Activated T-cell treated with anti-CD3 and anti-CD28 coated beads for 1 hour (primary cell): ENCODE data around the gene HK1.
"Not testable (repeated sequence)": the region's sequence is repeated elsewhere in the genome, so short reads cannot be mapped to it uniquely, and the experiment has no call there.

Experiments
- DNase-seq: peaks from one replicate; pipeline ENCODE4 v3.0.0-alpha.2; 2020; ENCODE audit warnings: low read depth

The HK1 gene

DNA sequence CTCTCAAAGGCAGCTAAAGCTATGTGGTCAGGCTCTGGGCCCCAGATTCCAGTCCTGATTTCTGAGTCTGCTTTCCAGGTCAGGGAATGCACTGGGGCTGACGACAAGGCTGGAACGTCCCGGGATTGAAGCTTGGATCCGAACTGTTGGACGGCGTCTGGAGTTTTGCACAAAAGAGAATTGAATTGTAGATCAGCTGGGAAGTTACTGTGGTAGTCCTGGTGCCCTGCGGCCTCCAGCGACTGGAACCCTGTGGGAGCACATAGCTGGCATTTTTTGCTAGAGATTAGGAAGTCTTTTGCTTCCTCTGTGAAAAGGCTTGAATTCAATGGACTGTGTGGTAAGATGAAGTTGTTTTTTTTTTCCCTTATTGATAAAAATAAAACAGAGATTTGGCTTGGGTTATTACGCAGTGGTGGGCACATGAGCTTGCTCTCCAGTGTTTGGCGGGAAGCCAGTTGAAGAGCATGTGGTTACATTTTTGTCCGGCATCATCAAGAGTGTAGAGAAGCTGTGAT is at the start of gene HK1:
Gene HK1 (plus strand): TSS at position 51 of the 518 bp plus-strand sequence.
- DNase-seq = no peak

DNA sequence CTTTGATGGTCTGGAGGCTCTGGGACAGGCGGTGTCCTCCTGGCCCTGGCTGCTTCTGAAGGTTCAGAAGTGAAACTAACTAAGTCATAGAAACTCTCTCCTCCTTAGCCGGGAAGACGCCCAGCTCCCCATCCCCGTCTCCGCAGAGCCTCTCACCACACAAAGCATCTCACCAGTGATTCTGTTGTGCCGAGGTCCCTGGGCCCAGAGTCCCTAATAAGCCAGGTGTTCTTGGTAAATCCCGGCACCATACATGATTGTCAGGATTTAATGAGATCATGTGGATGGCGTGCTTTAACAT is 48.7 kb upstream of the HK1 start:
- DNase-seq = no peak

DNA sequence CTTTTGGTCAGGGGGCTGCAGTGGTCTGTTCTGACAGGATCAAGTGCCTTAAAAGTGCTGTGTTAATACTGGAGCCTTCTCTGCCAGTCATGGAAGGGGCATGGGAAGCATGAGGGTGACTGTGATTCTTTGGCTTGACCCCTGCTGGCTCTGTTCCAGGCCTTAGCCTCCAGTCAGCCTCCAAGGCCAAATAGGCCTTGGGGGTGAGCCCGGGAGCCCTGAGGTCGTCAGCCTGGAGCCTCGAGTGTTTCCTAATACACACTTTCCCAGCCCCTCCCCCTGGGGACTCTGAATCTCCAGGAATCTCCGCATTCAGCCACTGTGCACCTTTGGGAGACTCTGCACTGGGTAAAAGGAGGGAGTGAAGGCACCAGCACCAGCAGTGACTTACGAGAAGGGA is 48.2 kb upstream of the HK1 start:
- no peak for DNase-seq

DNA sequence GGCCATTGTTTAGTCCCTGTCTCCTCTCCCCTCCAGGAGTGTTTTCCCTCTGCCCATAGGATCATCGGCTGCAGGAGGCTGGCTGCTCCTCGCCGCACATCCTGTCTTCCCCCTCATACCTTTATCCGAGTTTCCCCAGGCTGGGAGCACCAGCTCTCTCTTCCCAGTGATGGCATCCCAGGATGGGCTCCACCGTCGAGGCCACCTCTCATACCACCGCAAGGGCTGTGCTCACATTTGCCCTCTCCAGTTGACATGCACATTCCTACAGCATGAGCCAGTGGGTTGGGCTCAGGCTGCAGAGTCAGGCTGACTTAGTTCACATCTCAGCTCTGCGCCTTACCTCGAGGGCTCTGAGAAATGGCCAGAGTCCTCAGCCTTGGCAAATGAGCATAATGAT is 46.0 kb upstream of the HK1 start:
- DNase-seq = no peak

DNA sequence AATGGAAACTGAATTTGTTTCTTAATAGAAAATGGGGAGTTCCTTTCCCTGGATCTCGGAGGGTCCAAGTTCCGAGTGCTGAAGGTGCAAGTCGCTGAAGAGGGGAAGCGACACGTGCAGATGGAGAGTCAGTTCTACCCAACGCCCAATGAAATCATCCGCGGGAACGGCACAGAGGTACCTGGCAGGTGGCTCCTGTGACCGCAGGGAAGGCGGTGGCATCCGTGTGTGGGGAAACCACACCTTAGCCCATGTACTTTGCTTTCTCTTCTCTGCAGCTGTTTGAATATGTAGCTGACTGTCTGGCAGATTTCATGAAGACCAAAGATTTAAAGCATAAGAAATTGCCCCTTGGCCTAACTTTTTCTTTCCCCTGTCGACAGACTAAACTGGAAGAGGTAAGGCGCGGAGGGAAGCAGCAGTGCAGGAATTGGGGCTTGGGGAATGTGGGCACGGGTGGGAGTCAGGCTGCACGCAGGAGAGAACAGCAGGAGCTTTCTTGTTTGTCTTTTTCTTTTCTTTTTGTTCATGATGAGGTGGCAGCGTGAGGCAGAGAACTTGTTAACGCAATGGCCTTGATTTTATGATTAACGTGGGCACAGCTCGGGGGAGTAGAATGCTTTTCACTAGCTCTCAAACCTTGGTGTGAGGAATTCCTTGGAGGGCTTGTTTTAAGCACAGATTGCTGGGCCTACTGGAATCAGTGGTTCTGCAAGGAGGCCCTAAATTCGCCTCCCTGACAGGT is 45.4 kb upstream of the HK1 start:
- no peak for DNase-seq

DNA sequence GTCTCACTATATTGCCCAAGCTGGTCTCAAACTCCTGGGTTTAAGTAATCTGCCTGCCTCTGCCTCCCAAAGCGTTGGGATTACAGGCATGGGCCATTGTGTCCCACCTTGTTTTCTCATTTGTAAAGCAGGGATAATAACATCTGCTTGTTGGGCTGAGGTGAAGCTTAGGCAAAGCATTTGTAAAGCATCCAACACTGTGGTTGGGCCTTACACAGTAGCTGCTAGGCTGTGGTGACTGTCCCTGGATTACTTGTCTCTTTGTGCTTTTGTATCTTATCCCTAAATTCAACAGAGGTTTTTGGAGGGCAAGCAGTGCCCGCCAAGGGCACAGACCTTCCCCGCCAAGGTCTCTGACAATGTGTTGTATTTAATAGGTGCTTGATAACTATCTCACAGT is 43.8 kb upstream of the HK1 start:
- no peak for DNase-seq

DNA sequence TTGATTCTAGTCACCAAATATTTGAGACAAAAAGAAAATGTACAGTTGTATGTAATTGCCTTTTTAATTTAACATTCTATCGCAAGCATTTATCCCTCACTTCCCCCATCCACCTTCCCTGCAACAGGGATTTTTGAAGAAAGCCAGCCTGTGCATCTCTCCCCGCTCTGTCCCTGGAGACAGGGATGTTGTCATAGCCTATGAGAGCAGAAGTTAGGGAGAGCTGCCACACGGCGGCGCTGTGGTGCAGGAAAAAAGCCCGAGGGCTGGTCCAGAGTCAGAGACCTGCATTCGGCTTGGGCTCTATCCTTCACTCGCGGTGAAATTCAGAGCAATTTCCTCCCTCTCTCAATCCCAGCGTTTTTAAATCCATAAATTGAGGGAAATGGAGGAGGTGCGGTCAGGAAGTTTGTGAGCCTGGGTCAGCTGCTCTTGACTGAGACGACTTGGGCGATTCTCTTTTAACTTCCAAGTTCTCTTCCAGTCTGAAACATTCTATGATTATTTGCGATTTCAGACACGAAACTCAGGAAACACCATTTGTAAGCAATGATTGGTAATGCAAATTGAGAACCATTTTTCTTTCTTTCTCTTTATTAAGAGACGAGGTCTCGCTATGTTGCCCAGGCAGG is 40.7 kb upstream of the HK1 start:
- DNase-seq = peak; percentile 87

DNA sequence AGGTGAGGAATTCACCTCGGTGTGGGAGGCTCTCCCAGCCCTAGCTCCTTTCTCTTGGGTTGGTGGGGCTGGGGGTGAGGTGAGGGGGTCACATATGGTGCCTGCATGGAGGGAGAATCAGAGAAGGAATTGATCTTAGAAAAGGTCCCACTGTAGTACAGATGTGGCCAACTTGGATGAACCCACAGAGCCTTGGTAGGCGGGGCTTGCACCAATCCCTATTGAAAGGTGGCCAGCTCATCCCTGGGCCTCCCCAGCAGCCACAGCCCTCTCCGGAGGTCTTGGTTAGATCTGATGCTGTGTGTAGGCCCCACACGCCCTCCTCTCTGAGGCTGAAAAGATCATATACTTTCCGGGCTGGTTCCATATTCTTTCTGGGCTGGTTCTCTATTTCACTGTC is 39.2 kb upstream of the HK1 start:
- no peak for DNase-seq

DNA sequence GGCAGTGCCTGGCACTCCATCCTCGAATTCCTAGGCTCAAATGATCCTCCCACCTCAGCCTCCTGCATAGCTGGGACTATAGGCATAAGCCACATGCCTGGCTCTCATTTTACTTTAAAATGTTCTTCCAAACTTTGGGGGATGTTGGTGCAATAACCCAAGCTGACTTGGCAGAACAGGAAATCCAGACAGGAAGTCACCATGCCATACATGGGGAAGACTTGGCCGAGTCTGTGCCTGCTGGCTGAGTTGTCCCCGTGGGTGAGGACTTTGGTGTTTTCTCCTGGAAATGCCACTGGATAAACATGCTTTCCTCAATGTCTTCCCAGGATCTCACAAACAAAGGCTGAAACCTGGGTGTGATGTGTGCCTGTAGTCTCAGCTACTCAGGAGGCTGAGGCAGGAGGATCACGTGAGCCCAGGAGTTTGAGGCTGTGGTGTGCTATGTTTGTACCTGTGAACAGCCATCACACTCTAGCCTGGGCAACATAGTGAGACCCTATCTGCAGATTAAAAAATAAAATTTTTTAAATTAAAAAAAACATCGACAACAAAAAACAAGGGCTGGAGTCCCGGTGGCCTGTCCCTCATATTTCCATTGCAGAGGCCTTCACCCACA is 38.4 kb upstream of the HK1 start:
- no peak for DNase-seq

DNA sequence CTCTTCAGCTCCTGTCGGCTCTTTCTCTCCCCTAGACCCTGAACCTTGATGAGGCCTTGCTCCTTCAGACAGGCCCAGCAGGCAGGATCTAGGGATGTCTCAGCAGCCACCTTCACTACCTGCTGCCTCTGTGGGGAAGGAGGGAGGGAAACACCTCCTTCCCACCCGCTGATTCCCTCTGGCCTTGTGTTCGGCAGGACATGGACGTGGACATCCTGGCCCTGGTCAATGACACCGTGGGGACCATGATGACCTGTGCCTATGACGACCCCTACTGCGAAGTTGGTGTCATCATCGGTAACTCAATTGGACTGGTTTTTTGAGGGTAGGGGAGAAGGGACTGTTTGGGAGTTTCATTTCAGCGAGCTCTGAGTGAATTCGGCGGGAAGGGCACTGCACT is 37.8 kb upstream of the HK1 start:
- DNase-seq = no peak

DNA sequence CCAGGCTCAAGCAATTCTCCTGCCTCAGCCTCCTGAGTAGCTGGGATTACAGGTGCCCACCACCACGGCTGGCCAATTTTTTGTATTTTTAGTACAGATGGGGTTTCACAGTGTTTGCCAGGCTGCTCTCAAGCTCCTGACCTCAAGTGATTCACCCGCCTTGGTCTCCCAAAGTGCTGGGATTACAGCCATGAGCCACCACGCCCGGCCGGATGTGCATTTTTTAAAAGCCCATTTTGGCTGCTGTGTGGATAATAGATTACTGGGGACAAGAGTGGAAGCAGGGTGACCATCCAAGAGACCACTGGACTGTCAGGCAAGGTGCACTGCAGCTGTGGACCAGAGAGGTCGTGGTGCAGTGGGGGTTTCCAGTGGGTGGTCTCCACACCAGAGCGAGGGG is 36.7 kb upstream of the HK1 start:
- DNase-seq = no peak

DNA sequence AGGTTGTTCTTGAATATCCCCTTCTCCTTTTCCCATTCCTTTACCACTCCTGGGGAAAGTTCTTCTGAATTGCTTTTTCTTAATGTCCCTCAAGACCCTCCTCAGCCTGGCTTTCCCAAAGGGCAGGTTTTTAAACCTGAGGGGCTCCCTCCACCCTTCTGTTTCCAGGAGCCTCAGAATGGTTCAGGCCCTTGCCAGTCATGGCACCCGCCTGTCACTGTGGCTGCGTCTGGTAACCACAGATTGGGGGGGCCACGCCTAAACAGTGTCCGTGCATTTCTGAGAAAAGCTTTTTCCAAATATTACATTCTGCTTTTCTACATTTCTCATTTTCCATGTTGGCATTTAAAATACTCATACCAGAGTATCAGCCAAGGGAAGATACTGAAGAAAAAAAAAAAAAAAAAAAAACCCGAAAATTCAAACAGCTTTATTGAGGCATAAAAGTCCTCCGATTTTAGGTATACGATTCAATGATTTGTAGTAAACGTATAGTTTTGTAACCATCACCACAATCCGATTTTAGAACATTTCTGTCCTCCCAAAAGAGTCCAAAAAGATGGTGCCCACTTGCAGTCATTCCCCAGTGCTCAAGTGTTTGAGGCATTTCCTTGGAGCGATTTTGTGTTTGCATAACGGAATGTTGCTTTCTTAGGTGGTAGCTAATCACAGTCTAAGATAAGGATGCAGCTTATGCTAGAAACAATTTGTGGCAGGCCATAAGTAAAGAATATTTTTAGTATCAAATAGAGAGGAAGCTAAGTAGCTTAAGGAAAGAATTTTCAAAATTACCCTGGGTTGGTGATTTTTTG is 36.0 kb upstream of the HK1 start:
- no peak for DNase-seq

DNA sequence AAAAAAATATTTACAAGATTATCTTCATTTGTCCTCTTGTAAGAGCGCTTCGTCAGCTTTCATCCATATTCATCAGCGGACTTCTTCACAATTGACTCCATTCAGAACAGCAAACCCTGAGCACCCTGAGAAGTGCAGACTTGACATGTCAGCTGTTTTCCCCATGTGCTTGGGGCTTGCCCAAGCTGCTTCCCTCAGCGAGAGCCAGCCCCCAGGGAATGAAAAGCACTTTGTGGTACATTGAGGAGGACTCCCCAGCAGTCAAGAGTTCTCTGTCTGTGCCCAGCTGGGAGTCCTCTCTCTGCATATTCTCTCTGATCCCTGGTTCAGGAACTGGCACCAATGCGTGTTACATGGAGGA is 35.5 kb upstream of the HK1 start:
- no peak for DNase-seq

DNA sequence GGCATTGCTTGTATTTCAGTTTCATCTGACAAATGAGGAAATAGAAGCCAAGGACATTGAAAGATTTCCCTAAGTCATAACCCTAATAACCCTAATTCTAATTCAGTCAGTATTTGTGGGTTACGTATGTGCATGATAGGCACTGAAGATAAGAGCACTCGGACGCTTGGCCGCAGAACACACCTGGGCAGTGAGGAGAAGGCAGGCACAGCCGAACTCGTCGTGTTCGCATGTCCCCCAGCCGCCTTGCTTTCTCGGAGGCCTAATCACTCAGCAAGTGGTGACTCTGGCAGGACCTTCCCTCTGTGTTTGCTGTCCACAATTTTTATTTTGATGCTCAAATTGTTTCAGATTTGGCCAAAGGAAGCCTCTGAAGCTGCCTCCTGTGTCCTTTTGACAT is 34.5 kb upstream of the HK1 start:
- no peak for DNase-seq

DNA sequence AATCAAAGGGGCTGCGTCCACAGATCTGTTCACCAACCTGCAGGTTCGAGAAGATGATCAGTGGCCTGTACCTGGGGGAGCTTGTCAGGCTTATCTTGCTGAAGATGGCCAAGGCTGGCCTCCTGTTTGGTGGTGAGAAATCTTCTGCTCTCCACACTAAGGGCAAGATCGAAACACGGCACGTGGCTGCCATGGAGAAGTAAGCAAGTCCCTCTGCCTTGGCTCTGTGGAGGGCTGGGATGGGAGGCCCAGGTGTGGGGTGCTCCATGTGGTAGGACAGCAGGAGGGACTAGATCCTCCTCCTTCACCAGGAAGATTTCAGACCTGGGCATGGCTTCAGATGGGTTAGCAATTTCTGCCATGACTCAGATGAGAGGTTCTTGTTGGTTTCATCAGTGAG is 32.3 kb upstream of the HK1 start:
- no peak for DNase-seq

DNA sequence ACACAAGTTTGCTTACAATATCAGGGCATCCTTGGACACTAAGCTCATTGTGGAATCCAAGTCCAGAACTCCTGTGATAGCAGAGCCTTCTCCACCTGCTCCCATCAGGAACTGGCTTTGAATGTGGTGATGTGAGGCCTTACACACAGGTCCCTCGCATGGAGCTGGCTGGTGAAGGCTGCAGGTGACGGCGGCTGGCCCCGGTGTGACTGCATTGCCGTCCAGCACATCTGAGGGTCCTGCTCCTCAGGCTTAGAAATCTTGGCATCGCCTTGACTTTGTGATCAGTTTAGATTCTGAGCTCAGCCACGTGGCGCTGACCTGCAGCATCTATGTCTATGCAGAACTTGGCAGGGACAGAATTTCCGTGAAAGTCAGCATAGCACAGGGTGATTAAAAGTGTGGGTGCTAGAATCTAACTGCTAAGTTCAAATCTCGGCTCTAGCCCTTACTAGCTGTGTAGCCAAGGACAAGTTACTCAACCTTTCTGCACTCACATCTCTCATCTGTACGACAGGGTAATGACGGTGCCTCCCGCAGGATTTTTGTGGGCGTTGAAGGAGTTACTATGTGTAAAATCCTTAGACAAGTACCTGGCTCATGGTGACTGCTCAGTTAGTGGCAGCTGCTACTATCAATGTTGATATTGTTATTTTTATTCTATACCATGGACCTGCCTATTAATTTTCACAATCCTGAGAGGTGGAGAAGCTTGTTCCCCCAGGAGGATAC is 31.5 kb upstream of the HK1 start:
- no peak for DNase-seq

DNA sequence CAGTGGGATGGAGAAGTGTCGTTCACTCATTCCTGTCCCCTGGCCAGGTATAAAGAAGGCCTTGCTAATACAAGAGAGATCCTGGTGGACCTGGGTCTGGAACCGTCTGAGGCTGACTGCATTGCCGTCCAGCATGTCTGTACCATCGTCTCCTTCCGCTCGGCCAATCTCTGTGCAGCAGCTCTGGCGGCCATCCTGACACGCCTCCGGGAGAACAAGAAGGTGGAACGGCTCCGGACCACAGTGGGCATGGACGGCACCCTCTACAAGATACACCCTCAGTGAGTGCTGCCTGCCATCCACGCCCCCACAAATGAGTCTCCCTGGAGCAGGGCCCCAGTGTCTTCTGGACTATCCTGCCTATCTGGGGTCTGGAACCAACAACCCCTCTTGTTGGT is 31.0 kb upstream of the HK1 start:
- no peak for DNase-seq

DNA sequence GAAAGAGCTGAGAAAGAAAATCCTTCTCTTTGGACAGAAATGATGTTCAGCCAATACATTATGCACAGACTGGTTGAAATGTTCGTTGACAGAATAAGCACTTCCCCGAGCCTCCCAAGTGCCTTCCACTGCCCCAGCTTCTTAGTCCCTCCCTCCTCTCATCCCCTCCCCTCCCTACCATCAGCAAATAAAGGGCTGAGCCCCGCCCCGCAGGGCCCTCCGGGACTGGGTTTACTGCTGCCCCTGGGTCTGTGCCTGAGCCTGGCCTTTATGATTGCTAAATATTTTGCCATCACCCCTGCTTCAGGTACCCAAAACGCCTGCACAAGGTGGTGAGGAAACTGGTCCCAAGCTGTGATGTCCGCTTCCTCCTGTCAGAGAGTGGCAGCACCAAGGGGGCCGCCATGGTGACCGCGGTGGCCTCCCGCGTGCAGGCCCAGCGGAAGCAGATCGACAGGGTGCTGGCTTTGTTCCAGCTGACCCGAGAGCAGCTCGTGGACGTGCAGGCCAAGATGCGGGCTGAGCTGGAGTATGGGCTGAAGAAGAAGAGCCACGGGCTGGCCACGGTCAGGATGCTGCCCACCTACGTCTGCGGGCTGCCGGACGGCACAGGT is 30.1 kb upstream of the HK1 start:
- DNase-seq = no peak

DNA sequence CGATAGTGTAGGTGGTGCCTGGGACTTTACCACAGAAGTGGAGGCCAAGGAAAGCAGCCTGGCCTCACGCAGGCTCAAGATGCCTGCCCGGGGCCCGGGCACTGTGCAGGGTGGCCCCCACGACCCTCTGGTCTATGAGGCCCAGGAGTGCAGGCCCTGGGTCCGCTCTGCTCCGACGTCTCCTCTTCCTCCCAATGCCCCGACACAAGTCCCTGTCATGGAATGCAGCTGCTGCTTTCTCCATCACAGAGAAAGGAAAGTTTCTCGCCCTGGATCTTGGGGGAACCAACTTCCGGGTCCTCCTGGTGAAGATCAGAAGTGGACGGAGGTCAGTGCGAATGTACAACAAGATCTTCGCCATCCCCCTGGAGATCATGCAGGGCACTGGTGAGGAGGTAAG is 28.3 kb upstream of the HK1 start:
- no peak for DNase-seq

DNA sequence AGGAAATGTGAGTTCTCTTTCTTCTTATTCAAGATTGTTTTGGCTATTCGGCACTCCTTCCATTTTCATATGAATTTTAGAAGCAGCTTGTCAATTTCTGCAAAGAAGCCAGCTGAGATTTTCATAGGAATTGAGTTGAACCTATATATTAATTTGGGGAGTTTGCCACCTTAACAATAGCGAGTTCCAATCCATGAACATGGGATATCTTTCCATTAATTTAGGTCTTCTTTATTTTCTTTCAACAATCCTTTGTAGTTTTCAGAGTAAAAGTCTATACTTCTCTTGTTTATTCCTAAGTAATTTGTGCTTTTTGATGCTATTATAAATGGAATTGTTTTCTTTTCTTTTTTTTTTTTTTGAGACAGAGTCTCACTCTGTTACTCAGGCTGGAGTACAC is 26.9 kb upstream of the HK1 start:
- not testable (repeated sequence) for DNase-seq

DNA sequence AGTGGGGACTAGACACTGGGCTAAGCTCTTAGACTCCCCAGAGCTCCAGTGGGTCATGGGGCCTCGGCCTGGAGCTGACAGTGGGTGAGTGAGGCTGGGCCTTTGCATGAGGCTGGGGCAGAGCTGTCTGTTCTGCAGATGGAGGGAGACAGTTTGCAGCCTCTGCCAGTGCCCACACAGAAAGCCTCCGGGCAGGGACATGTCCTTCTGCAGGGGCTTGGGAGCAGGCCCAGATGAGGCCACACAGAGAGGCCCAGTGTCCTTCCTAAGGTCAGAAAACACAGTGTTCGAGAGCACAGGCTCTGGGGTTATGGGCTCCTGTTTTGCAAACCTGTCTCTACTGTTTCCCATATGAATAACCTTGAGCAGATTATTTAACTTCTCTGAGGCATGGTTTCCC is 25.1 kb upstream of the HK1 start:
- no peak for DNase-seq

DNA sequence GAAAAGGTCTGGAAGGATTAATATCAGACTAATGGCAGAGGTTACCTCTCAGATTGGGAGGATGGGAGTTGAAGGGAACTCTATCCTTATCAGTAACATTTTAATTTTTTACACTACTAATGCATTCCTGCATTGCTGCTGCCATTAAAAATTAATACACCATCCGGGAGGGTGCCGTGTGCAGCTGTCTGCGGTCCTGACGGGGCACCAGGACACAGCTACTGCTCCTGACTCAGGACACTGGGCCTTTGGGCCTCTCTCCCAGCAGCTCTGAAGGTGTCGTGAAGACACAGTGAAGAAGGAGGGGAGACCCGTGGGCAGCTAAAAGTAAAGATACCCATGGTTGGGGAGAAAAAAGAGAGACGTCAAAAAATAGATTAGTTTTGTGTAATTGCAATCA is 23.4 kb upstream of the HK1 start:
- no peak for DNase-seq
